HEK293 (cell line): ENCODE measurements around the gene CRISP1.

ENCODE experiments used
- CTCF ChIP-seq: fragments of 450-650 bp; formaldehyde crosslinking; IDR thresholded peaks from 2 replicates; pipeline ENCODE4 v1.5.1; 2016; ENCODE audit warnings: missing biosample characterization, missing genetic modification characterization
- GLIS1 ChIP-seq: fragments of 450-650 bp; formaldehyde crosslinking; IDR thresholded peaks from 2 replicates; pipeline ENCODE4 v1.5.1; 2016; ENCODE audit warnings: missing biosample characterization, missing genetic modification characterization
- KLF17 ChIP-seq: fragments of 450-650 bp; formaldehyde crosslinking; IDR thresholded peaks from 2 replicates; pipeline ENCODE4 v1.5.1; 2016; ENCODE audit warnings: missing biosample characterization, missing genetic modification characterization
- KLF8 ChIP-seq: fragments of 450-650 bp; formaldehyde crosslinking; IDR thresholded peaks from 2 replicates; pipeline ENCODE4 v1.5.1; 2016; ENCODE audit warnings: missing biosample characterization, missing genetic modification characterization
- ZBTB8A ChIP-seq: fragments of 450-650 bp; formaldehyde crosslinking; IDR thresholded peaks from 2 replicates; pipeline ENCODE4 v1.5.1; 2016; ENCODE audit warnings: missing biosample characterization, missing genetic modification characterization
- ZNF114 ChIP-seq: fragments of 450-650 bp; formaldehyde crosslinking; IDR thresholded peaks from 2 replicates; pipeline ENCODE4 v1.5.0; 2017; ENCODE audit warnings: missing biosample characterization, missing genetic modification characterization
- ZNF280D ChIP-seq: fragments of 450-650 bp; formaldehyde crosslinking; IDR thresholded peaks from 2 replicates; pipeline ENCODE4 v1.5.1; 2016; ENCODE audit warnings: missing biosample characterization, missing genetic modification characterization
- ZNF302 ChIP-seq: fragments of 450-650 bp; formaldehyde crosslinking; IDR thresholded peaks from 2 replicates; pipeline ENCODE4 v1.5.1; 2016; ENCODE audit warnings: missing biosample characterization, missing genetic modification characterization, low read depth
- ZNF707 ChIP-seq: fragments of 450-650 bp; formaldehyde crosslinking; IDR thresholded peaks from 2 replicates; pipeline ENCODE4 v1.5.1; 2016; ENCODE audit warnings: missing biosample characterization, missing genetic modification characterization
- ZNF777 ChIP-seq: fragments of 450-650 bp; formaldehyde crosslinking; IDR thresholded peaks from 2 replicates; pipeline ENCODE4 v1.5.1; 2017; ENCODE audit warnings: missing biosample characterization, missing genetic modification characterization, borderline replicate concordance

GRCh38 chr6:49912196-49912595, 45.9 kb upstream of the CRISP1 start:
- TF ChIP-seq CTCF (no peak), ZNF777 (tag by site-specific recombination) (no peak), ZBTB8A (tag by site-specific recombination) (no peak), ZNF280D (tag by site-specific recombination) (no peak), ZNF114 (no peak), KLF17 (no peak), ZNF707 (no peak), ZNF302 (tag by site-specific recombination) (no peak), KLF8 (no peak), GLIS1 (no peak)
